ENCODE results near the gene TSPEAR. TPM values are rescaled to one million over a fixed set of nuclear protein-coding genes. Genes with fewer than 3 reads are reported as not detected.
"Not testable (repeated sequence)": the region's sequence is repeated elsewhere in the genome, so short reads cannot be mapped to it uniquely, and the experiment has no call there.

TSPEAR gene
- polyA plus RNA-seq, 1 donor = 0.13 TPM

DNA sequence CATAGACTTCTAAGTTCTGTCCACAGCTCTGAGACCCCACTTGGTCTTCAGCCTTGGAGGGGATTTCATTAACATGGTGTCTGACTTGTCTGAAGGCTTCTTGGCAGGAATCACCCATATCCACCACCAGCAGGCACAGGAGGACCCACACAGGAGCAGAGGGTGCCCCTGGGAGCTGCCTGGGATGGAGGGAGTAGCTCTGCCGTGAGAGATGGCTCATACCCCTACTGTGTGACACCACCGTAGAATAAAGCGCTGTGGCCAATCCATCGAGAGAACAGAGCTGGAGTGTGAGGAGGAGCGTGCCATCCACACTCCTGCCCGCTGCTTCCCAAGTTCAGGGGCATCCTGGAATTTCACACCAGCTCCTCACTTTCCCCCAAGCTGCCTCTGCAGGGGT is 26.3 kb downstream of the TSPEAR start:
- not testable (repeated sequence) for DNase-seq (ENCODE audit: low read depth)

DNA sequence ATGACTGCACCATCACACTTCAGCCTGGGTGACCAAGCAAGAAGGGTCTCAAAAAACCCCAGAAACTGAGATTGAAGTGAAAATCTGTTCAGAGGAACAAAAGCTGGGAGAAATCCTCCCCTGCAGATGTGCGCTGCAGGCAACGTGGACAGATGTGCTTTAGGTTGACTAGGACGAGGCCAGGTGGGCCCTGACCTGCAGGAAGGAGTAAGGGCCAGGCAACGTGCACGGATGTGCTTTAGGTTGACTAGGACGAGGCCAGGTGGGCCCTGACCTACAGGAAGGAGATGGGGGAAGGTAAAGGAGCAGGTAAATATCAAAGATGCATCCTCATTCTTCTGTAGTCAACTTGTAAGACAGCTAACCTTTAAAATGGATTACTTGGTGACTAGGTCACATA is 26.9 kb downstream of the TSPEAR start:
- DNase-seq (ENCODE audit: low read depth) = no peak

DNA sequence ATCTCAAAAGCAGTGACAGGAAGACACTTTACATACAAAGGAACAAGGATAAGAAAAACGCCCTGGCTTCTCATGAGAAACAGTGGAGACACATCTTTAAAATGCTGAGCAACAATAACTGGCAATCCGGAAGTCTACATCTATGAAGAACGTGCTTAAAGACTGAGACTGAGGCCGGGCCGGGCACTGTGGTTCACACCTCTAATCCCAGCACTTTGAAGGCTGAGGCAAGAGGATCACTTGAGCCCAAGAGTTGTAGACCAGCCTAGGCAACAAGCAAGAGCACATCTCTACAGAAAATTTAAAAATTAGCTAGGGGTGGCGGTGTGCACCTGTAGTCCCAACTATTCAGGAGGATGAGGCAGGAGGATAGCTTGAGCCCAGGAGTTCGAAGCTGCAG is 27.3 kb downstream of the TSPEAR start:
- no peak for DNase-seq (ENCODE audit: low read depth)

DNA sequence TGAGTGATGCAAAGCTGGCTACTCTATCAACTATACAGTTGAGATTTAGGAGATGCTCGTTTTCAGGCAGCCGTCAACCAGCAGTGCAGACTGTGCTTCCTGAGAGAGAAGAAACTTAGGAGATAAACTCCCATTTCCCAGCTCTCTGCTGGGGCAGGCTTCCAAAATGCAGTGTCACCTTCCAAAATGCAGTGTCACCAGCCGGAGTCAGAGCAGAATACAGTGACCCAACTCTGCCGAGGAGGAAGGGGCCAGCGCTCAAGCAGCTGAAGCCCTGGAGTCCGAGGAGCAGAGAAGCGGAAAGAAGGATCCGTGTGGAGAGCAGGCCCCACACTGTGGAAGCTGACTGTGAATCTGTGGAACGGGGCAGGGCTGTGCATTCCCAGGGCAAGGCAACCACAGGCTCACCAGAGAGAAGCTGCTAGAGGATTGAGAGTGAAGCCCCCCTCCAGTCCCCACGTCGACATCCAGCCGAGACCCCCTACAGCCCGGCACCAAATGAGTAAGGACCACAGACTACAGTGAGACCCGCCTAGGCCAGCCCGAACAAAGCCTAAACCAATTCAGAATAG is 28.7 kb downstream of the TSPEAR start:
- no peak for DNase-seq (ENCODE audit: low read depth)

DNA sequence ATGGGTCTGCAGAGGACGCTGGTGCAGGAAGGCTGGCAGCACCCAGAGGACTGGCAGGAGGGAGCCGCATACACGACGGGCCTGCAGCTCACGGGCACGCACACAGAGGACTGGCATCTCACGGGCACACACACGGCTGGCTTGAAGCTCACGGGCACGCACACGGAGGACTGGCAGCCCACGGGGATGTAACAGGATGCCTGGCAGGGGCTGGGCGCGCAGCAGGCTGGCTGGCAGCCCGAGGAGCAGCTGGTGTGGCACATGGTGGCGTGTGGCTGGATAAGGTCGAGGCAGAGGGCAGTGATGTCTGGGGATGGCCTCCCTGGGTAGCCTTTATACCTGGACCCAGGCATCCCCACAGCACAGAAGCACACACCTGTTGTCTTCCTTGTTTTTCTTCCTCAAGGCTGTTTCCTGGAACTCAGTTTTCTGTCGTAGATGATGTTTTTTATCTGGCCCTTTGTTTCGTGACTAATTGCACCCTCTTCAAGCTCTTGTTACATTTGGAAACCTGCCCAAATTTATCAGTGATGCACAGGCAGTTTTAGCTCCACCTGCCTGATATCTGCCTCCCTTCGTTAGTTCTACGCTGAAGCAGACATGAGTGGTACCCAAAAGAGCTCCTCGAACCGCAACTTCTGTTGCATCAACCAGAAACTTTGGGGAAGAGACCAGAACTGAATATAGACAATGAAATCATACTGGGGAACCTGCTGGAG is 29.4 kb downstream of the TSPEAR start, which contains the start of gene KRTAP12-1:
TSS of gene KRTAP12-1 (minus strand) at position 303 of the 719 bp plus-strand sequence. CDS start at position 263, 40 bp downstream.
- DNase-seq (ENCODE audit: low read depth) = no peak

DNA sequence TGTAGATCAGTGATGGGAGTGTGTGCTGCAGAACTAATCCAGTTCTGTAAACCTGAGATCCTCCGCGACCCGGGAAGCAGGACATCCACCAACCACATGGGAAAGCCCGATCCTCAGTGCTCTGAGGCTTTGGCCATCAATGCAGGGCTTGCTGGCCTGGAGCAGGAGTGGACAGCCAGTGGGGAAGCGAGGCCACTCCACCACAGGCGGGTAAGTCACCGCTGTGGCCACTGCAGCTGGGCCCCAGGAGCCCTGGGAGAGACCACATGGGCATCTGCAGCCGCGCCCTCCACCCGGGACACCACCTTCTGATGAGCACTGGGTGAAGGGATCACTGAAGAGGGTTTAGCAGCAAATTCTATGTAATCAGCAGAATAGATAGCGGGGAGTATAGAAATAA is 30.2 kb downstream of the TSPEAR start:
- no peak for DNase-seq (ENCODE audit: low read depth)

DNA sequence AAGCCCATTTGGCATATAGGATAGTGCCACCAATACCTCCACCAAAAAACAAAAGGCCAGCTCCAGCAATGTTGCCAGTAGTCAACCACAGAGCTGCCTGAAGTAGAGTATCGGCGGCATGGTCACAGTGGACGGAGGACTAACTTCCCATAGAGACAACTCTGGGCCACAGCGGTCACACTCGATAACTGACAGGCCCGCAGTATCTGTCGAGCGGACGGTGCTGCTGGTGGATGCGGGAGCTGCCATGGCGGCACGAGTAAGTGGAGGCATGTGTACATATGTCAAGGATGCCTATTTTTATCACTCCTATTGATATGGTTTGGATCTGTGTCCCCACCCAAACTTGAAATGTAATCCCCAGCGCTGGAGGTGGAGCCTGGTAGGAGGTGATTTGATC is 33.5 kb downstream of the TSPEAR start:
- no peak for DNase-seq (ENCODE audit: low read depth)

DNA sequence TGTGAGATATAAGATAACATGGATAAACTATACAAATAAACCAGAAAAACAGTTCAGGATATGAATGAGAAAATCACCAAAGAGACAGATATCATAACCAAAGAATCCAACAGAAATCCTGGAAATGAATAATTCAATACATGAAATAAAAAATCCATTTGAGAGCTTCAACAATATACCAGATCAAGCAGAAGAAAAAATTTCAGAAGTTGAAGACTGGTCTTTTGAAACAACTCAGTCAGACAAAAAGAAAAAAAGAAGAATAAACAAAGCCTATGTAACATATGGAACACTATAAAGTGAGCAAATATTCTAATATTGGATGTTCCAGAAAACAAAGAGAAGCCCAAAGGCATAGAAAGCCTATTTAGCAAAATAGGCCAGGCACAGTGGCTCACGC is 39.5 kb downstream of the TSPEAR start:
- no peak for DNase-seq (ENCODE audit: low read depth)

DNA sequence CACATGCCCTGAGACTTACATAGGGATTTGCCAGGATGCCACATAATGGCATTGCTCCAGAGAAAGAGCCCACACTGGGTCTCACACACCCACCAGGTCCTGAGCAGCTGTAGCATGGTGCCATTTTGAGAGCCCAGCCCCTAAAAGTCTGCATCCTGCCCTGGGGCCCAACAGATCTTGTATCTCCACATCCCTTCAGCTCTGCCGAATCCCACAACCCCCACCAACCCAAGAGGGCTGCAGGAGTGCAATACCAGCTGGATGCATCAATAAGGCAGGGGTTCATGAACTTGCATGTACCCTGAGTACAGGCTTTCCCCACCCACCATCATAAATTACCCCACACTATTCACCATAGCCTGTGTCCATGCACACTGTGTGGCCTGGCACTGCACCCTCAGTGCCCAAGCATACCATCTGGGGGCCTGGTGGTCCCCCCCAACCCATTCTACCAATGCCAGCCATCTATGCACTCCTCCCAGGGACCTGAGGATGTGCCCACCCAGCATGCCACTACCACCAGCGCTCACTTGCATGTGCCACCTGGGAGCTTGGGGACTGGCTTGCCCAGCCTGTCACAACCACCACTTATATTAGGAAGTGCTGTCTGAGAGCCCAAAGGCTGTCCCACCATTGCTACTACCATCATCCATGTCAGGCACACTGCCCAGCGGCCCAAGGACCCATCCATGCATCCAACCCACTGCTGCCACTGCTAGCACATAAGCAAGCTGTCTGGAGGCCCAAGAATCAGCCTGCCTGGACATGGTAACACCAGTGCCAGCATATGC is 40.5 kb downstream of the TSPEAR start:
- DNase-seq (ENCODE audit: low read depth) = no peak

DNA sequence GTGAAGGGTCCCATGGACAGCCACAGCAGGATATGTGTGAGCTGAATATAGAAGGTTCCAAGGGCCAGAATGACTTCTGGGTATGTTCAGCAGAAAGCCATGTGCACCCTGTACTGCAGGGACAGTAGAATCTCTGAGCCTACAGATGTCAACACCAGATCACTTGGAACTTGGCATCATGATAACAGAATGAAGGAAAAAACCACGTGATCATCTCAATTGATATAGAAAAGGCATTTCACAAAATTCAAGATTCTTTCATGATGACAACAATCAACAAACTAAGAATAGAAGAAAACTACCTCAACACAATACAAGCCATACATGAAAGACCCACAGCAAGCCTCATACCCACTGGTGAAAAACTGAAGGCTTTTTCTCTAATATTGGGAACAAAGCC is 43.8 kb downstream of the TSPEAR start:
- DNase-seq (ENCODE audit: low read depth) = no peak

DNA sequence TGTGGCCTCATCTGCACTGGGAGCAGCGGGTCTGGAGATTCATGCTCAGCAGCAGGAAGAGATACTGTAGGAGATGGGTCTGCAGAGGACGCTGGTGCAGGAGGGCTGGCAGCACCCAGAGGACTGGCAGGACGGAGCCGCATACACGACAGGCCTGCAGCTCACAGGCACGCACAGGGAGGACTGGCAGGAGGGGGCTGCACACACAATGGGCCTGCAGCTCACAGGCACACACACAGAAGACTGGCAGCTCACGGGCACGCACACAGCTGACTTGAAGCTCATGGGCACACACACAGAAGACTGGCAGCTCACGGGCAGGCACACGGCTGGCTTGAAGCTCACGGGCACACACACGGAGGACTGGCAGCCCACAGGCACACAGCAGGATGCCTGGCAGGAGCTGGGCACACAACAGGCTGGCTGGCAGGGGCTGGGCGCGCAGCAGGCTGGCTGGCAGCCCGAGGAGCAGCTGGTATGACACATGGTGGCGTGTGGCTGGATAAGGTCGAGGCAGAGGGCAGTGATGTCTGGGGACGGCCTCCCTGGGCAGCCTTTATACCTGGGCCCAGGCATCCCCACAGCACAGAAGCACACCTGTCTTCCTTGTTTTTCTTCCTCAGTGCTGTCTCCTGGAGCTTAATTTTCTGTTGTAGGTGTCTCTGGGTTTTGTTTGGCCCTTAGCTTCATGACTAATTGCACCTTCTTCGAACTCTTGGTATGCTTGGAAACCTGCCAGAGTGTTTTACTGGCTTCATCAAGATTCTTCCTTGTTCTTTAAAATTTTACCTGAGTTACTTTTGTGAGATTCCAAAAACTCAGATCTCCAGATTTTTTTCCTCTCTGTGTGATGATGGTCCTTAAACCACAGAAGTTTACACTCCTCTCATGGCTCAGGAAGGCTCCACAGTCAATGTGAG is 44.7 kb downstream of the TSPEAR start, which contains the start of gene KRTAP12-2:
TSS of gene KRTAP12-2 (minus strand) at position 527 of the 920 bp plus-strand sequence. CDS start at position 486, 41 bp downstream.
- no peak for DNase-seq (ENCODE audit: low read depth)

DNA sequence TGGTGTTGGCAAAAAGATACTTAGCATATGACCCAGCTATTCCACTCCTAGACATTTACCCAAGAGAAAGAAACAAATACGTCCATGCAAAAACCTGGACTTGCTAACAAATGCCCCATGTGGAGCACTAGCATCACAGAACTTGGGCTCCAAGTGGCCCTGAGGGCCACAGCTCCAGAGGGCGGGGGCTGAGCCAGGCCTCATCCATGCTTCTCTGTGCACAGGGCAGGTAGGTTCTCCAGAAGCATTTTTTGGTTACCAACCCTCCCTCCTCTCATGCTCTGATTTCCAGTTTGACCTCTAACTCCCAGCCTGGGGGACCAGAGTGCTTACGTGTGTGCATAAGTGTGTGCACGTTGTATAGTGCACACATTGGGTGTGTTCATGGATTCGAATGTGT is 46.7 kb downstream of the TSPEAR start:
- DNase-seq (ENCODE audit: low read depth) = no peak

DNA sequence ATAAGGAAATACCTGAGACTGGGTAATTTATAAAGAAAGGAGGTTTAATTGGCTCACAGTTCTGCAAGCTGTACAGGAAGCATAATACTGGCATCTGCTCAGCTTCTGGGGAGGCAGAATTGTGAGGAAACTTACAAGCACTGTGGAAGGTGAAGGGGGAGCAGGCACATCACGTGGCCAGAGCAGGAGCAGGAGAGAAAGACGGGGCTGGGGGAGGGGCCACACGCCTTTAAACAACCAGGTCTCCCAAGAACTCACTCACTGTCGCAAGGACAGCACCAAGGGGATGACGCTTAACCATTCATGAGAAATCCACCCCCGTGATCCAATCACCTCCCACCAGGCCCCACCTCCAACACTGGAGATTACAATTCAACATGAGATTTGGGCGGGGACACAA is 49.8 kb downstream of the TSPEAR start:
- DNase-seq (ENCODE audit: low read depth) = not testable (repeated sequence)

DNA sequence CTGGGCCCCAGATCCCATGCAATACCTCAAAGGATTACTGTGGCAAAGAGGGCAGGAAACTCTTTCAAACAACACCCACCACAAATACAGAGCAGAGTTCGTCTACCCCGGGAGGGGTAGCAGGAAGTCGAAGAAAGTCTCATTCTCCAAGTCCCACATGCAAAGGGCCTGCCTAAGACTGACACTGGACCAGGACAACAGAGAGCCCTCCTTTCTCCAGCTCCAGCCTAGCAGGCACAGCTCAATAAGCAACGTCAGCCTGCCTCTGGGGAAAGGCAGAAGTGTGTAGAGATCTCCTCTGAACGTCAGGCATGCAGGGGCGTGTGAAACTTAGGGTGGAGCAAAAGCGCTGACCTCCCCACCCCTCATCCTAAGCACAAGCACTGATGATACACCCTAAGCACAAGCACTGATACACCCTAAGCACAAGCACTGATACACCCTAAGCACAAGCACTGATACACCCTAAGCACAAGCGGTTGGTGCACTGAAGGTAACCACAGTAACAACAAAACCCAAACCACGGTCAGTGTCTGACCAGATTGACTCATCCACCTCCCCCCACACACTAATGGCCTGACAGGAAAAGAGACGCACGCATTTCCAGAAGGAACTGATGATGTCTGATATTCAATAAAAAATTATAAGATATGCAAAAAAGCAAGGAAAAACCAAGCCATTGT is 52.3 kb downstream of the TSPEAR start:
- no peak for DNase-seq (ENCODE audit: low read depth)

DNA sequence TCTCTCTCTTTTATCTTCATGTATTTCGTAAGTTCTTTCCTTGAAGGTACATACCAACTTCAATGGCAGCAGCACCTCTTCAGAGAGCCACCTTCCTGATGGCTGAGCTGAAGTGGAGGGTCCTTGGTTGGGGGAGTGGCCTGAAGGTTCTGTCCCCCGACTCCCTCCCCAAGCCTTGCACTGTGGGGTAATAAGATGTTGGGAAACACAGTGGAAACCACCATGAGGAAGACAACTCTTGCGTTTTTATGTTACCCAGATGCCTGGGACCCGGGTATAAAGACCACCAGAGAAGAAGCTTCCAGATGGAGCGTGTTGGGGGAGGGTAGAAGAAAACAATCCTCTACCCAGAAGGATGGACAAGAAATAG is 52.8 kb downstream of the TSPEAR start:
- no peak for DNase-seq (ENCODE audit: low read depth)

DNA sequence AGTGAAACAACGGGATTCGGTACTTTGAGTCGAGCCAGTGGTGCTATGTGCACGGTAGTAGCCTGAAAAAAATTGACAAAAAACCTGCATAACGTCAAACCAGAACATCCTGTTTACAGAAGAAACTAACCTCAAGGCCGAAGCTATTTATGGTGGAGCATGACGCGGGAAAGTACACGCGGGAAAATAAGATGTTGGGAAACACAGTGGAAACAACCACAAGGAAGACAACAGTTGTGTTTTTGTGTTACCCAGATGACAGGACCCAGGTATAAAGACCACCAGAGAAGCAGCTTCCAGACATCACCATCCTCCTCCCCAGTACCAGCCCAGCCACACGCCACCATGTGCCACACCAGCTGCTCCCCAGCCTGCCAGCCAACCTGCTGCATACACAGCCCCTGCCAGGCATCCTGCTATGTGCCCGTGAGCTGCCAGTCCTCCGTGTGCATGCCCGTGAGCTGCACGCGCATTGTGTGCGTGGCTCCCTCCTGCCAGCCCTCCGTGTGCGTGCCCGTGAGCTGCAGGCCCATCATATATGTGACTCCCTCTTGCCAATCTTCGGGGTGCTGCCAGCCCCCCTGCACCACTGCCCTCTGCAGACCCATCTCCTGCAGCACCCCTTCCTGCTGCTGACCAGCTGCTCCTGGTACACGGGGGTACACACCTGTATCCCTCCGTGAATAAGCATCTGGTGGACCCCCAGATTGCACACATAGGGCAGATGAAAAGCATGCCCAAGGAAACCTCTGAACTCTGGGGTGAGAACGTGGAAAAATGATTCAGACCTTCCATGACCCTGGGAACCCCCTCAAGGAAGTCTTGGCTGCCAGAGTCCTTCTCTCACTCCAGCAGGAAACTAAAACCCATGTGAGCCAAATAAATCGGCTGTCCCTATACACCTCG is 53.5 kb downstream of the TSPEAR start, which contains the start of gene KRTAP12-3:
TSS of gene KRTAP12-3 (plus strand) at position 298 of the 906 bp plus-strand sequence. CDS start at position 346, 48 bp downstream.
- no peak for DNase-seq (ENCODE audit: low read depth)

DNA sequence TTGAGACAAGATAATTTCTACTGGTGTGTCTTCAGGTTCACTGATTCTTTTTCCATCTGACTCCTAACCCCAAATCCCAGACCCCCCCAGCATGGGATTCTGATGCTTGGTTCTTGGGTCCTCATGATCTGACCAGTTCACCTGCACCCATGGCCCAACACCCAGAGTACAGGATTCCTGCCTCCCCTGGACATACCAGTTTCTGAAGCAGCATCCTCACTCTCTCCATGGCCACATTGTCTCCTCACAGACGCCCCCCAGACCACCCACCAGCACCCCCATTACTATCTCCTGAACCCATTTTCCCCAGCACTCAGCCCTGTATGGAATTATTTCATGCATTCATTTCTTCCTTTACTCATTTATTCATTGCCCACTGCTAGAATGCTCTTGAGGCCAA is 54.5 kb downstream of the TSPEAR start:
- DNase-seq (ENCODE audit: low read depth) = no peak

DNA sequence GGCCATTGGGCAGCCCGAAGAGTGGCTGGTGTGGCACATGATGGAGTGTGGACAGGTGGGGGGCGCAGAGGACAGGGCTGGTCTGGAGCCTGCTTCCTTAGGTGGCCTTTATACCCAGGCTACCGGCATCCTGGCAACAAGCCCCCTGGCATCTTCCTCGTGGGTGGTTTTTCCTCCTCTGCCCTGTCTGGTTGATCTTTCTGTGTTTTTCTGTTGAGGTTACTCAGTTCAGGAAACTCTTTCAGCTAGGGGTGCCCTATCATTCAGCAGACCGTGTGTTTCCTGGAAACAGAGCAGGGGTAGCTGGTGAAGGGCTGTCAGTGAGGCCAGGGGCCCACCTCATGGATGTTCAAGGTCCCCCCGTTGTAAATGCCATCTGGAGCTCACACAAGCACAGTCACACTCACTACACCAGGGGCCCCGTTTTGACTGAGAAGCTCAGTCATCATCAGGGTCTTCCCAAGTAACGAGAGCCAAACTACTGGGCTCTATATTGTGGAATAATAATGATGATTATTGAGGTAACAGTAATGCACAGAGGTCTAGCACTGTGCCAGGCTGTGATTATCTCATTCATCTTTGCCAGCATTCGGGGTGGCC is 56.7 kb downstream of the TSPEAR start, which contains the start of gene KRTAP12-4:
TSS of gene KRTAP12-4 (minus strand) at position 84 of the 600 bp plus-strand sequence. CDS start at position 39, 45 bp downstream.
- DNase-seq (ENCODE audit: low read depth) = no peak
